Activated CD8-positive, alpha-beta memory T cell treated with anti-CD3 and anti-CD28 coated beads for 48 hours (primary cell): ENCODE data around the gene CACNA2D3.
"Not testable (repeated sequence)": the region's sequence is repeated elsewhere in the genome, so short reads cannot be mapped to it uniquely, and the experiment has no call there.

Experiments used
- DNase-seq, 3 experiments: peaks; one replicate each; pipeline ENCODE4 v3.0.0-alpha.2; 2020; ENCODE audit warnings: low read depth in 2 of 3, low spot score in 2 of 3

Gene CACNA2D3

GRCh38 chr3:54977439-54977838, 855.1 kb downstream of the CACNA2D3 start:
- no peak for DNase-seq

- not testable (repeated sequence) for DNase-seq
These were observed 855.6 kb downstream of the CACNA2D3 start for GRCh38 chr3:54977946-54978345.

- DNase-seq = no peak
These were observed 860.5 kb downstream of the CACNA2D3 start for GRCh38 chr3:54982807-54983206.

- no peak for DNase-seq
These were observed 861.1 kb downstream of the CACNA2D3 start for GRCh38 chr3:54983266-54984099.

GRCh38 chr3:54985856-54986255, 863.5 kb downstream of the CACNA2D3 start:
- no peak for DNase-seq

- DNase-seq = no peak
These were observed 863.9 kb downstream of the CACNA2D3 start for GRCh38 chr3:54986294-54986693.

GRCh38 chr3:54987719-54988118, 865.4 kb downstream of the CACNA2D3 start:
- no peak for DNase-seq

- DNase-seq = no peak
These were observed 866.0 kb downstream of the CACNA2D3 start for GRCh38 chr3:54988302-54988837.

- no peak for DNase-seq
These were observed 866.7 kb downstream of the CACNA2D3 start for GRCh38 chr3:54988838-54989630.

- DNase-seq = no peak
These were observed 871.8 kb downstream of the CACNA2D3 start for GRCh38 chr3:54994111-54994513.

- DNase-seq = no peak
These were observed 876.8 kb downstream of the CACNA2D3 start for GRCh38 chr3:54999159-54999558.

- DNase-seq = no peak
These were observed 877.5 kb downstream of the CACNA2D3 start for GRCh38 chr3:54999811-55000210.

- DNase-seq = no peak
These were observed 878.2 kb downstream of the CACNA2D3 start for GRCh38 chr3:55000546-55000945.

GRCh38 chr3:55000953-55001352, 878.6 kb downstream of the CACNA2D3 start:
- no peak for DNase-seq

- DNase-seq = no peak
These were observed 880.1 kb downstream of the CACNA2D3 start for GRCh38 chr3:55002416-55002930.

- DNase-seq = no peak
These were observed 883.9 kb downstream of the CACNA2D3 start for GRCh38 chr3:55006244-55006676.

- no peak for DNase-seq
These were observed 885.6 kb downstream of the CACNA2D3 start for GRCh38 chr3:55007971-55008370.

- DNase-seq = no peak
These were observed 887.0 kb downstream of the CACNA2D3 start for GRCh38 chr3:55009372-55009771.

GRCh38 chr3:55012091-55012490, 889.7 kb downstream of the CACNA2D3 start:
- DNase-seq = no peak

GRCh38 chr3:55013145-55013925, 891.0 kb downstream of the CACNA2D3 start:
- no peak for DNase-seq

GRCh38 chr3:55014081-55014480, 891.7 kb downstream of the CACNA2D3 start:
- no peak for DNase-seq
